Amygdala (tissue), 56 donors: ENCODE data around the gene KDM5B.
"Not testable (repeated sequence)": the region's sequence is repeated elsewhere in the genome, so short reads cannot be mapped to it uniquely, and the experiment has no call there.

ENCODE experiments used
- DNase-seq, 56 donors: peaks; one replicate each; lab custom pipeline; 2025; lab: John Stamatoyannopoulos, UW

The KDM5B gene

GRCh38 chr1:202807926-202808757 lies at the start of gene KDM5B:
Gene KDM5B, minus strand, starts transcription at chr1:202808421. Its CDS starts 116 bp downstream, at chr1:202808305.
- DNase-seq = peak in 47 of 56 donors; percentile 13 to 74 (median 54)

DNA sequence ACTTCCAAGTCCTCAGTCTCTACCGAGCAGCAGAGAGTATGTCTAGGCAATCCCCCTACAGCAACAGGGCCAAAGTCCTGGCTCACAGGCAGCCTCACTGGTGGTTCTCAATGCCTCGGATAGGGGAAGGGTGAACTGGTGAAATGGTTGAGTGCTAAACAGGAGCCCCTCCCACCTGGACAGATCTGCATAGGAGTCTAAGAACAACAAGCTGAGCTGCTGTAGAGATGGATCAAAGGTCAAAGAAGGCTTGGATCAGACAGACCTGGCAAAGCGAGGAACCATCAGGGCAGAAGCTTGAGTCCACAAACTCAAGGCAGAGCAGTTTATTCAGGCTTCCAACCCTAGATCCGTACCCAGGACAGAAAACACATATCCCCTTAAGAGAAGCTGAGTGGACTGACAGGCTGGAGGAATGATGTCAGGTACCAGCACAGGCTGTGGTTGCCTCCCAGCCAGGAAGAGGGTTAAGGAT lies 49.0 kb upstream of the KDM5B start:
- DNase-seq = no peak

- DNase-seq = no peak
Measured at GRCh38 chr1:202856014-202856413, 47.8 kb upstream of the KDM5B start.

DNA sequence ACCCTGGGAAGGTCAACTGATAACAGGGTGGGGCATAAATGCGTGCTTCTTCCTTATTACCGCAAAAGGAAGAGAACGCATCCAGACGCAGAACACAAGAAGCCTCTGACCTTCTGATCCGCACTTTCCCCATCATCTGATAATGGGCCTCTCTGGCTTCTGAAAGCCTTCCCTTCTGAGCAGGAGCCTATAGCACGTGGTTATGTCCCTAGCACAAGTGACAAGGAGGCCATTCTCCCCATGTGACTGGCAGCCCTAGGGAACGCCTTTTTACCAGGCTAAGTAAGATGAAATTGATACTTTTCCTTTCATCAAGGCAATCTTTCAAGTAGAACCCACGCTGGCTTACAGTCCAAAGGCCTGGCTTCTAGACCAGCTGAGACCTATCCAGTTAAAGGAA lies 46.6 kb upstream of the KDM5B start:
- DNase-seq = no peak

GRCh38 chr1:202852163-202852904 lies 44.1 kb upstream of the KDM5B start:
- DNase-seq = no peak

- peak in 3 of 56 donors; percentile 4 to 11 (median 7) for DNase-seq
Measured at GRCh38 chr1:202850593-202851362, 42.6 kb upstream of the KDM5B start.

DNA sequence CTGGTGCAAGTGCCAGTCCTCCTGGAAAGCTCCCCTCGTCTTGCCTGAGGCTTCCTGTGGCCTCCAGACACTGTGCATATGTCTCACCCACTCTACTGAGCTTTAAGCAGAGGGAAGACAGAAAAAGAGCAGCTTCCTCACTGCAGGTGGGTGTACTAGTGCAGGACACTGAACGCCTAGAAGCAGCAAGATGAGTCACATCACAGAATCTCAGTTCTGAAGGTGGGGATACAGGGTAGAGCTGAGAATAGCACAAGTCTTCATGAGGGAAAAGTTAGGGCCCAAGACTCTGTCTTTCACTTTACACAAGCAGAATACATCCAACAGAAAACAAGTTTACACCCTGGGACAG lies 39.9 kb upstream of the KDM5B start:
- peak in 8 of 56 donors; percentile 3 to 56 (median 12) for DNase-seq

DNA sequence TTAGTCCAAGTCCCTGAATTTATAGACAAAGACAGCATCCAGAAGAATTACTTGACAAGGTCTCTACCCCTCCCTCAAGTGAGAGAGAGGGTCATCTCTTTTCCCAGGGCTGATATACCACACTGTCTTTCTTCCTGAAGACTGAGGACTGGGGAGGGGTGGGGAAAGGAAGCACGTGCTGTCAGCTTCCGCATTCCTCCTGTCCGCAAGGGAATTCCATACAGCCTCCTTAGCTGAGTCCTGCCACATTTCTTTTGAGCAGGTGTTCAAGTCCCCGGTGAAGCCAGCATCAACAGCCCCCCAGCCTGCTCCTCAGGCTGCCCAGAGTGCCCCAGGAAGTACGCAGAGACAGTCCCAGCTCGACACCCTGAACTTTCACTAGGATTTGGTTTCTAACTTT lies 36.7 kb upstream of the KDM5B start:
- DNase-seq = no peak

- no peak for DNase-seq
Measured at GRCh38 chr1:202844259-202844658, 36.0 kb upstream of the KDM5B start.

- peak in 28 of 56 donors; percentile 8 to 46 (median 16) for DNase-seq
Measured at GRCh38 chr1:202843081-202843480, 34.9 kb upstream of the KDM5B start.

DNA sequence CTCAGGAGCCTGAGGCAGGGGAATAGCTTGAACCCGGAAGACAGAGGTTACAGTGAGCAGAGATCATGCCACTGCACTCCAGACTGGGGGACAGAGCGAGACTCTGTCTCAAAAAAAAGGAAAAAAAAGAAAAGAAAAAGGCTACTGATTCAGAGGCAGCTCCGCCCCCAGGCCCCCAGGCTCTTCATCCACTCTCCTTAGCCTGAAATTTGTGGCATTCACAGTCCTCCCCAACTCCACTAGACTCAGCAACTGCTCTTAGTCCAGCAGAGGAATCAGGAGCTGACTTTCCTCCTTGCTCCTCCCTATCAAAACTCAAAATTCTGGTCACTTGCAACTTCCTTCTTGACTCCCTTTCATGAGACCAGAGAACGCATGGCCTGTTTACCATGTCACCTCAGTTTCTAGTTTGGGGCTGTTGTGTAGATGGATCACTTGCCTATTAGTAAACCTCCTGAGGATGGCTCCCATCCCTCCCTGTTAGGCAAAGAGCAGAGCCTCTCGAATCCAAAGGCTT lies 29.6 kb upstream of the KDM5B start:
- DNase-seq = no peak

- no peak for DNase-seq
Measured at GRCh38 chr1:202836623-202837403, 28.6 kb upstream of the KDM5B start.

GRCh38 chr1:202835548-202836072 lies 27.4 kb upstream of the KDM5B start:
- no peak for DNase-seq

DNA sequence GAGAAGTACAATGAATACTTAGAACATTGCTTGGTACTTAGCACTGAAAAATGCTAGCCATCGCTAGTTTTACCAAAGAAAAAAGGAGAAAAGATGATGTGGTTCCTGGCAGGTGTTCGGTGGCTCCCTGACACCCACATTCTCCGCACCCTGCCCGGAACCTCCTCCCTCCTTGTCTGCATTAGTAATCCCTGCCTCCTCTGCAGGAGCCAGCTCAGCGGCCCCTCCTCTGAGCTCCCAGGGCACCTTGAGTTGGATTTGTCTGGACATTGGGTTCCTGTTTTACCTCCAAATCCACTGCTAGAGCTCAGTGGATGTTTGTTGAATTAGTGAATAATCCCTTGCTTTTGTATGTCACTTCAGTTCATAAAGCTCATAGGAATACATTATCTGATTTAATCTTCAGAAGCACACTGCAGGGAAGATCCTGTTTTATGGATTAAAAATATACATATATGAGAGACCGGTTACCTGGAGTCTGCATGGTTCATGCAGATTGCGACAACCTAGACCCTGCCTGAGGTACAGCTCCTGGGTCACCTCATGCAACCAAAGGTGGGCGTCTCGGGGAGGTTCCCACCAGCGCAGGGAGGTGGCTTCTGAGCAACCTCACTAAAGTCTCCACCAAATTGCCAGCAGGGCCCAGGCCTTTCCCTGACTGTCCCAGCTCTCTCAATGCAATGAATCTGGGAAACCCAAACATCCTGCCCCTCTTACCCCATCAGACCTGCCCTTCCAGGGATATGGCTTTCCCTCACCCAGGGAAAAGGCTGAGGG lies 26.7 kb upstream of the KDM5B start:
- peak in 5 of 56 donors; percentile 8 to 13 (median 9) for DNase-seq

DNA sequence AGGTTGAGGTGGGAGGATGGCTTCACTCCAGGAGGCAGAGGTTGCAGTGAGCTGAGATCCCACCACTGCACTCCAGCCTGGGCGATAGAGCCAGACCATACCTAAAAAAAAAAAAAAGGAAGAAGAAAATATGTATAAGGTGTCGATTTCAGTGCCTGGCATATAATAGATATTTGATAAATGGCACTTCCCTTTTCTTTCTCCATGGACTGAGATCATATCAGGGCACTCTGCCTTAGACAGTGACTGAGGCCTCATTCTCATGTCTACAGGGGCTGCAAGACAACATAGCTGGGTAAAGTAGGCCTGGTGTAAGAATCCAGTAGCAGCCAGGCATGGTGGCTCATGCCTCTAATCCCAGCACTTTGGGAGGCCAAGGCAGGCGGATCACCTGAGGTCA lies 23.7 kb upstream of the KDM5B start:
- DNase-seq = no peak

DNA sequence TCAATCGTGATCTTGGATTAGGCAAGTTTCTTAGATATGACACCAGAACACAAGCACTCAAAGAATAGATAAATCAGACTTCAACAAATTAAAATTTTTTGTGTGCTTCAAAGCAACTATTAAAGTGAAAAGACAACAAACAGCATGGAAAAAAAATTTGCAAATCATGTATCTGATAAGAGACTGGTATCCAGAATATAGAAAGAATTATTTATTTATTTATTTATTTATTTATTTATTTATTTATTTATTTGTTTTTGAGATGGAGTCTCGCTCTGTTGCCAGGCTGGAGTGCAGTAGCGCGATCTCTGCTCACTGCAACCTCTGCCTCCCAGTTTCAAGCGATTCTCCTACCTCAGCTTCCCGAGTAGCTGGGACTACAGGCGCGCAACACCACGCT lies 21.0 kb upstream of the KDM5B start:
- DNase-seq = not testable (repeated sequence)

GRCh38 chr1:202825748-202826147 lies 17.5 kb upstream of the KDM5B start:
- DNase-seq = no peak

DNA sequence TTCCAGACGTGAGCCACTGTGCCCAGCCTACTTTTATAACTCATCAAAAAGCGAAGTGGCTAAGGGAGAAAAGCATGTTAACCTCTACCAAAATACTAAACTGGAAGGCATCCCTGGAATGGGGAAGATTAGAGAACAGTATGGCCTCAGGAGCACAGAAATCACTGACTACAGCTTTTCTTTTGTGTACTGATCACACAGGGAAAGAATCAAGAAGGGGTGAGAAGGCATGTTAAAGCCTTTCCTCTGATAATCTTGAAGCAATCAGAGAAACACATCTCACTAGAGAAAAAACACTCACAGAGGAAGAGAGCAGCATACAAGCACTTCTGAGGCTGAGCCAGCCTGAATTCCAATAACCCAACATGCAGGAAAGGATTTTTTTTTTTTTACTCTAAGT lies 13.2 kb upstream of the KDM5B start:
- DNase-seq = no peak

DNA sequence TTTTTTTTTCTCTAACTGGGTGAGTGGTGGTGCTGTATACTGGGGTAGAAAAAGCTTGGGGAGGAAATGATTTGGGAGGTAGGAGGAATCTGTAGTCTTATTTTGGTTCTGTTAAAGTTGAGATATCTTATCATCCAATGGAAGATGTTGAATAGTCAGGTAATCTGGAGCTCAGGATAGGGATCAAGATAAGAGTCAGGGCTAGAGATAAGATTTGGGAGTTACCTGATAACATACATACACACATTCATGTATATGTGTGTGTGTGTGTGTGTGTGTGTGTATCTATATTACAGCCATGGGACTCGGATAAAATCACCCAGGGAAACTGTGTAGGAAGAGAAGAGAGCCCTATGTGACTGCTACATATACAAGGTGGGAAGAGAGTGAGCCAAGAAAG lies 10.6 kb upstream of the KDM5B start:
- DNase-seq = no peak
